Caco-2 (cell line): ENCODE data around the gene ELF1. TPM values are rescaled to one million over a fixed set of nuclear protein-coding genes. Genes with fewer than 3 reads are reported as not detected.

Experiments used
- BruUV-seq: library from RNA; stranded (reverse); fragments of 400-500 nt; replicated peaks from 2 replicates; lab custom pipeline; 2021; lab: Mats Ljungman, UMichigan
- CTCF ChIA-PET: fragments of 300-600 bp; sonication (Branson Sonifier 250); formaldehyde crosslinking; loops from one replicate; lab custom pipeline; 2022; ENCODE audit warnings: antibody characterized with exemption; lab: Charles Lee
- POLR2A ChIA-PET: fragments of 300-600 bp; sonication (Branson Sonifier 250); formaldehyde crosslinking; loops from one replicate; lab custom pipeline; 2022; ENCODE audit warnings: antibody characterized with exemption; lab: Charles Lee
- DNase-seq, 2 experiments: peaks; one replicate each; pipeline versions ENCODE4 v3.0.0 to v3.0.0-alpha.2; 2020 to 2022
- H3K27me3 ChIP-seq: replicated peaks from 2 replicates; pipeline ENCODE4 v1.6.0; 2011; ENCODE audit warnings: low read length; ENCODE audit not compliant: control insufficient read depth, insufficient read depth
- H3K36me3 ChIP-seq: 2 replicates; pipeline ENCODE4 v1.5.1; 2011; ENCODE audit warnings: low read length; ENCODE audit not compliant: control insufficient read depth, insufficient read depth
- H3K4me1 ChIP-seq: fragments of 250-450 bp; sonication (Bioruptor Pico); 2 replicates; pipeline ENCODE4 v1.5.1; 2020; ENCODE audit warnings: mild to moderate bottlenecking
- H3K4me3 ChIP-seq: 2 replicates; pipeline ENCODE4 v1.5.1; 2011; ENCODE audit warnings: low read depth, mild to moderate bottlenecking, control low read depth, low read length
- H3K9me3 ChIP-seq: fragments of 250-450 bp; sonication (Bioruptor Pico); 2 replicates; pipeline ENCODE4 v1.5.1; 2020; ENCODE audit warnings: mild to moderate bottlenecking, moderate library complexity
- H3K27ac Mint-ChIP-seq: one replicate; pipeline ENCODE4 v1.8.0; 2022; ENCODE audit warnings: mixed read lengths; ENCODE audit not compliant: unreplicated experiment
- H3K27me3 Mint-ChIP-seq: one replicate; pipeline ENCODE4 v1.8.0; 2022; ENCODE audit warnings: mixed read lengths; ENCODE audit not compliant: insufficient read depth, unreplicated experiment
- H3K36me3 Mint-ChIP-seq: one replicate; pipeline ENCODE4 v1.8.0; 2022; ENCODE audit warnings: mild to moderate bottlenecking, mixed read lengths; ENCODE audit not compliant: insufficient read depth, unreplicated experiment
- H3K4me1 Mint-ChIP-seq: one replicate; pipeline ENCODE4 v1.8.0; 2022; ENCODE audit warnings: low read depth, mixed read lengths; ENCODE audit not compliant: unreplicated experiment
- H3K4me3 Mint-ChIP-seq: one replicate; pipeline ENCODE4 v1.8.0; 2022; ENCODE audit warnings: mild to moderate bottlenecking, moderate library complexity, mixed read lengths; ENCODE audit not compliant: unreplicated experiment
- H3K9me3 Mint-ChIP-seq: one replicate; pipeline ENCODE4 v1.8.0; 2022; ENCODE audit warnings: mixed read lengths; ENCODE audit not compliant: unreplicated experiment
- CTCF ChIP-seq, 2 experiments: fragments of 200-600 bp in 1 of 2; IDR thresholded peaks; 1 replicate in 1 of 2; 2 replicates in 1 of 2; pipeline versions ENCODE4 v1.5.1 to v1.8.0; 2011 to 2022; ENCODE audit warnings: antibody characterized with exemption in 1 of 2, control low read depth in 1 of 2, inconsistent platforms in 1 of 2, low read depth in 1 of 2, low read length in 1 of 2, mild to moderate bottlenecking in 1 of 2, moderate library complexity in 1 of 2; ENCODE audit not compliant: insufficient read depth in 1 of 2, severe bottlenecking in 1 of 2, unreplicated experiment in 1 of 2
- intact Hi-C: fragments of 100-400 bp; cut with micrococcal nuclease; formaldehyde crosslinking; loops from one replicate; pipeline ENCODE4 v1.10.0; 2022; ENCODE audit not compliant: unreplicated experiment
- total RNA-seq: library from RNA; stranded (reverse); gene quantifications from 2 replicates; pipeline ENCODE4 v1.2.3, GENCODE V29; 2022

The ELF1 gene
- total RNA-seq, 1 experiment from 2014 or later: 116 TPM

- no peaks in the 10 kb centered on the region for H3K9me3 ChIP-seq
- no peak overlapping the region for H3K4me3 Mint-ChIP-seq
- H3K9me3 Mint-ChIP-seq: no peaks in the 10 kb centered on the region
- ChIA-PET CTCF (no interaction called here), POLR2A (no interaction called here)
- H3K4me1 Mint-ChIP-seq: peaks cover 15% of the 10 kb centered on the region
- H3K27me3 Mint-ChIP-seq: no peaks in the 10 kb centered on the region
- no peak for DNase-seq
- no peaks in the 10 kb centered on the region; the same call in 1 of the 2 replicates for H3K36me3 ChIP-seq
- H3K27me3 ChIP-seq: no peaks in the 10 kb centered on the region
- H3K36me3 Mint-ChIP-seq: peaks cover 17% of the 10 kb centered on the region
- TF ChIP-seq CTCF (IDR thresholded peaks at IDR 0.05; ENCODE audit: insufficient read depth in 1 of 2, low read depth in 1 of 2, low read length in 1 of 2, severe bottlenecking in 1 of 2, unreplicated experiment in 1 of 2): peak in 1 of 2 experiments; percentile 19
- BruUV-seq: no TSS peak
- H3K4me3 ChIP-seq: no peak overlapping the region
- intact Hi-C loops: no loop called here
- H3K27ac Mint-ChIP-seq: no peak overlapping the region
- H3K4me1 ChIP-seq: peaks cover 37% of the 10 kb centered on the region
Observed at GRCh38 chr13:41029629-41030028, 10.5 kb upstream of the ELF1 start.

GRCh38 chr13:41028051-41028450 is 8.9 kb upstream of the ELF1 start:
- Histone ChIP-seq H3K9me3 (no peaks in the 10 kb centered on the region), H3K36me3 (no peaks in the 10 kb centered on the region; the same call in 1 of the 2 replicates), H3K4me1 (peaks cover 38% of the 10 kb centered on the region), H3K4me3 (no peak overlapping the region), H3K27me3 (no peaks in the 10 kb centered on the region)
- Mint-ChIP-seq H3K27ac (no peak overlapping the region), H3K36me3 (peaks cover 18% of the 10 kb centered on the region), H3K27me3 (no peaks in the 10 kb centered on the region), H3K4me1 (peaks cover 17% of the 10 kb centered on the region), H3K9me3 (no peaks in the 10 kb centered on the region), H3K4me3 (no peak overlapping the region)
- CTCF ChIA-PET: no interaction called here
- no peak for DNase-seq
- intact Hi-C loops: no loop called here
- BruUV-seq: no TSS peak
- POLR2A ChIA-PET: no interaction called here
- TF ChIP-seq CTCF (IDR thresholded peaks at IDR 0.05; ENCODE audit: insufficient read depth in 1 of 2, low read depth in 1 of 2, low read length in 1 of 2, severe bottlenecking in 1 of 2, unreplicated experiment in 1 of 2): no peak

- ChIA-PET POLR2A (no interaction called here), CTCF (no interaction called here)
- Mint-ChIP-seq H3K36me3 (peaks cover 26% of the 10 kb centered on the region), H3K27me3 (no peaks in the 10 kb centered on the region), H3K4me3 (no peak overlapping the region), H3K4me1 (peaks cover 24% of the 10 kb centered on the region), H3K27ac (no peak overlapping the region), H3K9me3 (no peaks in the 10 kb centered on the region)
- no TSS peak for BruUV-seq
- no peak for DNase-seq
- Histone ChIP-seq H3K27me3 (no peaks in the 10 kb centered on the region), H3K4me3 (no peak overlapping the region), H3K9me3 (no peaks in the 10 kb centered on the region), H3K4me1 (peaks cover 43% of the 10 kb centered on the region), H3K36me3 (no peaks in the 10 kb centered on the region; the same call in 1 of the 2 replicates)
- no peak for TF ChIP-seq CTCF (IDR thresholded peaks at IDR 0.05; ENCODE audit: insufficient read depth in 1 of 2, low read depth in 1 of 2, low read length in 1 of 2, severe bottlenecking in 1 of 2, unreplicated experiment in 1 of 2)
- intact Hi-C loops: no loop called here
Observed at GRCh38 chr13:41026788-41027187, 7.7 kb upstream of the ELF1 start.
